Stimulated activated naive CD4-positive, alpha-beta T cell treated with Interleukin-2 at 50 U/mL for 16 hours (primary cell): ENCODE measurements around the gene SHROOM1.
"Not testable (repeated sequence)": the region's sequence is repeated elsewhere in the genome, so short reads cannot be mapped to it uniquely, and the experiment has no call there.

Experiments used
- DNase-seq: peaks from one replicate; lab custom pipeline; 2025; lab: John Stamatoyannopoulos, UW

SHROOM1 gene, protein sequence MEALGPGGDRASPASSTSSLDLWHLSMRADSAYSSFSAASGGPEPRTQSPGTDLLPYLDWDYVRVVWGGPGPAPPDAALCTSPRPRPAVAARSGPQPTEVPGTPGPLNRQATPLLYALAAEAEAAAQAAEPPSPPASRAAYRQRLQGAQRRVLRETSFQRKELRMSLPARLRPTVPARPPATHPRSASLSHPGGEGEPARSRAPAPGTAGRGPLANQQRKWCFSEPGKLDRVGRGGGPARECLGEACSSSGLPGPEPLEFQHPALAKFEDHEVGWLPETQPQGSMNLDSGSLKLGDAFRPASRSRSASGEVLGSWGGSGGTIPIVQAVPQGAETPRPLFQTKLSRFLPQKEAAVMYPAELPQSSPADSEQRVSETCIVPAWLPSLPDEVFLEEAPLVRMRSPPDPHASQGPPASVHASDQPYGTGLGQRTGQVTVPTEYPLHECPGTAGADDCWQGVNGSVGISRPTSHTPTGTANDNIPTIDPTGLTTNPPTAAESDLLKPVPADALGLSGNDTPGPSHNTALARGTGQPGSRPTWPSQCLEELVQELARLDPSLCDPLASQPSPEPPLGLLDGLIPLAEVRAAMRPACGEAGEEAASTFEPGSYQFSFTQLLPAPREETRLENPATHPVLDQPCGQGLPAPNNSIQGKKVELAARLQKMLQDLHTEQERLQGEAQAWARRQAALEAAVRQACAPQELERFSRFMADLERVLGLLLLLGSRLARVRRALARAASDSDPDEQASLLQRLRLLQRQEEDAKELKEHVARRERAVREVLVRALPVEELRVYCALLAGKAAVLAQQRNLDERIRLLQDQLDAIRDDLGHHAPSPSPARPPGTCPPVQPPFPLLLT

GRCh38 chr5:132830436-132831094 is at the start of gene SHROOM1:
Gene SHROOM1, minus strand, starts transcription at chr5:132830647. Its CDS starts 4,507 bp downstream, at chr5:132826140.
- DNase-seq, result no peak

DNA sequence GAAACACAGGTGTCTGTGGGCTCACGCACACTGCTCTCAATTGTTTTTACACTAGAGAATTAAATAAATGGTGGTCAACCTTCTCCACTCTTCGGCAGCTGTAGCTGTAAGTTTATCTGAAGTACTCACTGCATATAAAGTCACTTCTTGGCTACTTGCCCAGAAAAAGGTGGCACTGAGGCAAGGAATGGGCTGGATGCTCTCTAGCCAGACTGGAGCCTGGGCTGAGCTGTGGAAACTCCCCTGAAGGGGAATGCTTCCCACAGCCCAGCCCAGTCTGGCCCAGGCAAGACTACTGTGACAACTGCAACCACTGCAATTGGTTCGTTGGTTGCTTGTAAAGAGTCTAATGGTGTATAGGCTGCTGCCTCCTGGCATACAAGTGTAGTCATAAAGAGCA is 47.5 kb upstream of the SHROOM1 start:
- no peak for DNase-seq

GRCh38 chr5:132877466-132877865 is 47.0 kb upstream of the SHROOM1 start:
- DNase-seq, result no peak

DNA sequence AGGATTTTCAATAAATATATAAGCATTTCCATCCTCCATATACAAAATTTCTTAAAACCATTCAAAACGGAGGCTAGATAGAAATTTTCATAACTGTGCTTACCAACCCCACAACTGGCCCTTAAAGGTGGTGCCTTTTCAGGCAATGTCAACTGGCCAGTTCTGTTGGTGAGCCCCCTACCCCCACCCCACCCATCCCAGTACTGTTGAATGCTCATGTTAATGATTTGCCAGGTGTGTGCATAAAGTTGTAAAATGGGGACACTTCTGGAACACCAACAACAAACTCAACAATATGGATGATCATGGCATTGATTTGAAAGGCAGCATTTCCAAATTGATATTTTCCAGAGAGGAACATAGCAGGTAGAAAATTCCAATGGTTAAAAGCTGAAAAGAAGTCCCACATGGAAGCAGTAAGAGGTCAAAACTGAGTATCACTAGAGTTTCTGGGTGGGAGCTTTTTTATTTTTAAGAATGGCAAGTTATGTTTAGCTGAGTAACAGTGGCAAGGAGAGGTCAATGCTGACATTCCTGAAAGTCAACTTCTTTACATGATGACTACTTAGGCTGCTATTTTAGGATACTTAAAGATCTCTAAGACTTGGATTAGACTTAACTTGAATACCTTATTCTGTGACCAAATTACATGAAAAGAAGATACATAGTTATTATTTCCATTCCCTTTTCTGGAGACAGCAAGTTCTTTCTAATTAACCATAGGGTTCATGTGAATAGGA is 45.7 kb upstream of the SHROOM1 start:
- no peak for DNase-seq

DNA sequence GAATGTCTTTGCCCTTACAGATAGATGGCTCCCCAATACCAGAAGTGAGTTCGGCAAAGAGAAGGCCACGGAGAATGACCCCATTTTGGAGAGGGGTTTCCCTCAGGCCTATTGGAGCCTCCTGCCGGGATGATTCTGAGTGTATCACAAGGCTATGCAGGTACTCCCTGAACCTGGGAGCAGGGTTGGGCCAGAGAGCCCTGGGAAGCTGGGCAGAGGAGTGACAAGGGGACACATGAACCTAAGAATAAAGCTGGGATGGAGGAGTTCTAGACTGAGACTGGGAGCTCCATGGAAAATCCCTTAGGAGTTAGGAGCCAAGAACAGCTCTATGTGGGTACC is 43.5 kb upstream of the SHROOM1 start:
- no peak for DNase-seq

- no peak for DNase-seq
Observed at GRCh38 chr5:132873119-132873929, 42.9 kb upstream of the SHROOM1 start, which contains the start of gene LEAP2. Gene LEAP2, plus strand, starts transcription at chr5:132873668. Its CDS starts 27 bp downstream, at chr5:132873695.

- no peak for DNase-seq
Observed at GRCh38 chr5:132872788-132873118, 42.3 kb upstream of the SHROOM1 start.

DNA sequence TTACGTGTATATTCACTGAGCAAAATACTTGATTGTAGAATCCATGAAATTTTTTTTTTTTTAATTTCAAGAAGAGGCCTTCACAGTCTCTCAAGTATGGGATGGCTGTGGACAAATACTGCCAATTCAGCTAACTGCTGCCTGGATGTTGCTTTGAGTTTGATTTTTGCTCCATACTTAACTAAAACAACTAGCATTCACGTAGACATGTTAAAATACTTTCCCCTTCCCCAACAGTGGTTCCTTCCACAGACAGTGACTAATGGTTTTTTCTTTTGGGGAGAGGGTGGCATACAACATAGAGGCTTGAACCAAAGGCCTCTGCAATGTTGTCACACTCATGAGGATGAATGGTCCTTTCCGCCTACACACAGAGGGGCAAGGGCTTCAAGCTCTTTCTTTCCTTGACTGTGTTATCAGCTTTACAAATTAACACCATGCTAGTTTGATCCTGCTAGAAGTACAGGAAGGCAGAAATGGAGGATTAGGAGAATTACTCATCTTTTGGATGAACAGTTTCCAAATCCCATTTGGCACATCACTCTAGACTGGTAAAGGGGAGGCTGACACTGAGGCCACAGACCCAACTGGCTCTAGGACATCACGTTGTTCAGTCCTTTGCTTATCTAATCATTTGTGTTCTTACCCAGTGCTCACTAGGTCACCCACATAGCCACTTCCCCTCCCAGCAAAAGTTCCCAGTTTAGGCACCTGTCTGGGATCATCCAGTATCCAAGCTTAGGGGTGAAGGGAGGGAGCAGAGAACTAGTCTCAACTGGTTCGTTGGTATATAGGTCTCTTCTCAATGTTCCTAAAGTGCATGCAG is 41.2 kb upstream of the SHROOM1 start:
- no peak for DNase-seq

DNA sequence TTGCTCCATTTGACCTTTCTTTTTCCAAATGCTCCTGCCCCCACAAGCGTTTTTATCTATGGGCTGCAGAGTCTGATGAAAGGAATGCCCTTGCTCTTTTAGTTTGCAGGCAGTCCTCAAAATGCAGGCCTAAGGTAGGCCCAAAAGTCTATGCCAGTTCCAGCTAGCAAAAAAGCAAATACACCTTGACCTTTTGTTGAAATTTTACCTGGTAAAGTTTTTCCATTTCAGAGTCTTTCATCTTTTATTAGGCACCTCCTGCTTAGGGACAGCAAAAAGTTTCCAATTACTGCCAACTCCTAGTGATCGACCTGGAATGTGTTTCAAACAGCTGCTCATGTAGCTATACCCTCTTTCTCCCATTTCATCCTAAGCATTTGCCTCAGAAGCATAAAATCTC is 40.4 kb upstream of the SHROOM1 start:
- no peak for DNase-seq

DNA sequence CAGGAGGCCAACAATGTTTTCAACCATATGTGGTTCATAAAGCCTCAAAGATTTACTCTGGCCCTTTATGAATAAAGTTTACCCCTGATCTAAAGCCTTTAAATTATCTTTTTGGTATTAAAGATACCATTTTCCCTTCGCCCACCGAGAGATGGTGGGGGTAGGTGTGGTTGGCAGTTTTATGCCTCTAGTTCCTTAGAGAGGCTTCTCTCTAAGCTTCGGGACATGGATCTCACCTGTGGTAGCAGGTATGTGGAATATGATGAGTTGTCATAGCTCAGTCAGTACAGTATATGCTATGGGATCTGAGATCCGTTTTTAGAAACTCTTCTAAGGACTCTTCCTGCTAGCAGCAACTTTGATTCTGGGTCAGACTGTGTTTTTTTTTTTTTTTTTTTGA is 38.3 kb upstream of the SHROOM1 start:
- DNase-seq, result no peak

DNA sequence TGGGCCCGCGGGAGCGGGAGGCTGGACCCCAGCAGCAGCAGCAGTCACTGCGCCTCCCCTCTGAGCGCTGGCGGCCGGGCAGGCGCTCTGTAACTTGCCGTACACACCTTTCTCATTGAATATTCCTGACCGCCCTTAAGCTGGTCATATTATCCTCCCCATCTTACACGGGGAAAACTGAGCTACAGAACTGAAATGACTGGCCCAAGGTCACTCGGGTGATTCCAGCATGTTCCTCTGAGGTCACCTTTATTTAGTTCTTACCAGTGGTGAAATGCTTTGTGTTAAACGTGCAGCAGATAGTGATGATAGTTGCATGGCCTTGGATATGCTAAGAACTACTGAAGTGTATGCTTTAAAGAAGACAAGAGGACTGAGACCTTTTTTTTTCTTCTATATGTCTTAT is 36.6 kb upstream of the SHROOM1 start:
- no peak for DNase-seq

DNA sequence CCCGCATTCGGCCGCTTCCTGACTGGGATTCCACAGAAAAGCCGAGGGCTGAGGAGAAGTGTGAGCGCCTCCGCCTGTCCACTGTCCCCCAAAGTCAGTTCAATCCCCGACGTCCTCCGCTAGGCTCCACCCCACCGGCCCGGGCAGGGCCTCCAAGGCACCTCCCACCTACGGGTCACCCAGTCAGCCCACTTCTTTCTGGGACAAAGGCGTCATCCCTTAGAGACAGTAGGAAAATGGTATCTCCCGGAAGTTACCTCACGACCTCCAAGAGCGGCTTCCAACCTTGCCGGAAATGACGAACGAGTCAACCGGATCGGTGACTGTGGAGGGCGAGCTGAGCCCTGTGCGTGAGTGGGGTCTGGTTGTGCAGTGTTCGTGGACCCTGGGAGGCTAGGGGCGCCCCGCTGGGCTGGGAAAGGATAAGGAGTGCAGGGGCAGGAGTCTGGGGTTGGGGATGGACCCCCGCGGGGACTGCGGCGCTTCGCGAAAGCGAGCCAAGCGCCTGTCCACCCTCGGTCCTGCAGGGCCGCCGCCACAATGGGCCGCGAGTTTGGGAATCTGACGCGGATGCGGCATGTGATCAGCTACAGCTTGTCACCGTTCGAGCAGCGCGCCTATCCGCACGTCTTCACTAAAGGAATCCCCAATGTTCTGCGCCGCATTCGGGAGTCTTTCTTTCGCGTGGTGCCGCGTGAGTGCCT is 36.0 kb upstream of the SHROOM1 start, which contains the start of the genes GDF9 and UQCRQ:
Gene GDF9, minus strand, starts transcription at position 128 of the 704 bp plus-strand sequence. CDS start 1,936 bp downstream, outside the sequence.
Gene UQCRQ, plus strand, starts transcription at position 301 of the 704 bp plus-strand sequence. Its CDS starts 240 bp downstream, at position 541.
- DNase-seq, result peak; percentile 92

- DNase-seq, result no peak
Observed at GRCh38 chr5:132865668-132866341, 35.4 kb upstream of the SHROOM1 start.

DNA sequence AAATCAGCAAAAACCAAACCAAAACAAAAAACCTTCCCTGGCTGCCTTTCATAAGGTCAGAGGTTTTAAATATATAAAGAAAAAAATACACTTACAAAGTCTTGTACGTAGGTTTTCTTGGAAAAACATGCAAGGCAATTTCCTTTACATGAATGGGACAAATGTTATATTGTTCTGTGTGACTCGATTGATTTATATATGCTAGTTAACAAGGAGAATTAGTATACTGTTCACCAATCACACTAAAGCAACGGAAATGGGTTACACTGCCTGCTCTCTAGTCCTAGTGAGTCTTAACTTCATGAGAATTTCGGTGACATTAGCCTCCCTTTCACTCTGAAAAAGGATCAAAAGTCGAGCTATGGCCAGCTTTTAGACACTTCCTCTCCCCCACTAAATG is 30.3 kb upstream of the SHROOM1 start:
- no peak for DNase-seq

DNA sequence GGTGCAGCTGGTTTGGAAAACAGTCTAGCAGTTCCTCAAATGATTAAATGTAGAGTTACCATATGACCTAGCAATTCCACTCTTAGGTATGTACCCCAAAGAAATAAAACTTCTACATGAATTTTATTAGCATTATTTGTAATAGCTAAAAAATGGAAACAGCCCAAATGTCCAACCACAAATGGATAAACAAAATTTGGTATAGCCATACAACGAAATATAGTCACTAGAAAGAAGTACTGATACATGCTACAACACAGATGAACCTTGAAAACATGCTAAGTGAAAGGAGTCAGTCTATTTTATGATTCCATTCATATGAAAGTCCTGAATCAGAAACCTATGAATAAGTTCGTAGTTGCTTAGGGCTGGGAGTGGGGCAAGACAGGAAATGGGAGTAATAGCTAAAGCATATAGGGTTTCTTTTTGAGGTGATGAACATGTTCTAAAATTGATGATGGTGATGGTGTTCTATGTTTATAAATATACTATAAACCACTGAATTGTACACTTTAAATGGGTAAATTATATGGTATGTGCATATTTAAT is 29.5 kb upstream of the SHROOM1 start:
- no peak for DNase-seq

DNA sequence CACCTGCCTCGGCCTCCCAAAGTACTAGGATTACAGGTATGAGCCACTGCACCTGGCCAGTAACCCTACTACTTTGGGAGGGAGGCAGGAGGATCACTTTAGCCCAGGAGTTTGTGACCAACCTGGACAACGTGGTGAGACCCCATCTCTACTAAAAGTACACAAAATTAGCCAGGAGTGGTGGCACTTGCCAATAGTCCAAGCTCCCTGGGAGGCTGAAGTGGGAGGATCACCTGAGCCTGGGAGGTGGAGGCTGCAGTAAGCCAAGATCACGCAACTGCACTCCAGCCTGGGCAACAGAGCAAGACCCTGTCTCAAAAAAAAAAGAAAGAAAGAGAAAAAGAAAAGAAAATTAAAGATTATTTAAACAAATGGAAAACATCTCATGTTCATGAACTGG is 25.6 kb upstream of the SHROOM1 start:
- no peak for DNase-seq

- DNase-seq, result not testable (repeated sequence)
Observed at GRCh38 chr5:132854992-132855391, 24.5 kb upstream of the SHROOM1 start.

GRCh38 chr5:132854301-132854700 is 23.9 kb upstream of the SHROOM1 start:
- no peak for DNase-seq
